Hepatocyte (in vitro differentiated cells): ENCODE measurements around the gene USP48. TPM values are rescaled to one million over a fixed set of nuclear protein-coding genes. Genes with fewer than 3 reads are reported as not detected.

ENCODE experiments used
- DNase-seq: peaks from one replicate; pipeline ENCODE4 v3.0.0-alpha.2; 2016; ENCODE audit warnings: low spot score
- H2AFZ ChIP-seq: fragments of 200-600 bp; sonication (generic); 2 replicates; pipeline ENCODE4 v1.6.0; 2016; ENCODE audit warnings: antibody characterized with exemption, mild to moderate bottlenecking
- H3K27ac ChIP-seq: fragments of 200-600 bp; sonication (generic); 2 replicates; pipeline ENCODE4 v1.5.1; 2016; ENCODE audit warnings: mild to moderate bottlenecking
- H3K27me3 ChIP-seq: fragments of 200-600 bp; sonication (generic); 2 replicates; pipeline ENCODE4 v1.6.1; 2016
- H3K36me3 ChIP-seq: fragments of 200-600 bp; sonication (generic); replicated peaks from 2 replicates; pipeline ENCODE4 v1.5.1; 2016; ENCODE audit warnings: low read depth; ENCODE audit not compliant: insufficient read depth
- H3K4me1 ChIP-seq: fragments of 200-600 bp; sonication (generic); 2 replicates; pipeline ENCODE4 v1.5.1; 2016; ENCODE audit warnings: mild to moderate bottlenecking, moderate library complexity; ENCODE audit not compliant: insufficient read depth
- H3K4me2 ChIP-seq: fragments of 200-600 bp; sonication (generic); 2 replicates; pipeline ENCODE4 v1.6.0; 2016
- H3K4me3 ChIP-seq: fragments of 200-600 bp; sonication (generic); 2 replicates; pipeline ENCODE4 v1.5.1; 2016; ENCODE audit warnings: mild to moderate bottlenecking
- H3K79me2 ChIP-seq: fragments of 200-600 bp; sonication (generic); 2 replicates; pipeline ENCODE4 v1.6.0; 2017; ENCODE audit warnings: mild to moderate bottlenecking
- H3K9me2 ChIP-seq: fragments of 200-600 bp; sonication (generic); replicated peaks from 2 replicates; pipeline ENCODE4 v1.6.0; 2017; ENCODE audit warnings: mild to moderate bottlenecking; ENCODE audit not compliant: insufficient read depth
- H3K9me3 ChIP-seq: fragments of 200-600 bp; sonication (generic); 2 replicates; pipeline ENCODE4 v1.5.1; 2016; ENCODE audit warnings: low read depth, mild to moderate bottlenecking
- H4K20me1 ChIP-seq: fragments of 200-600 bp; sonication (generic); 2 replicates; pipeline ENCODE4 v1.6.0; 2016; ENCODE audit warnings: mild to moderate bottlenecking; ENCODE audit not compliant: insufficient read depth, poor library complexity, severe bottlenecking
- EZH2 ChIP-seq: fragments of 200-600 bp; sonication (generic); IDR thresholded peaks from 2 replicates; pipeline ENCODE4 v1.6.1; 2016; ENCODE audit warnings: antibody characterized with exemption, mild to moderate bottlenecking, borderline replicate concordance
- EZH2phosphoT487 ChIP-seq: fragments of 200-600 bp; sonication (generic); IDR thresholded peaks from one replicate; pipeline ENCODE4 v1.6.1; 2018; ENCODE audit warnings: antibody characterized with exemption, mild to moderate bottlenecking, low read depth, moderate library complexity; ENCODE audit not compliant: unreplicated experiment, severe bottlenecking
- WGBS: methylation state at CpG from one replicate; pipeline ENCODE4 v1.1.6; 2016; ENCODE audit warnings: low lambda C conversion rate; ENCODE audit errors: missing lambda C conversion rate; 5-methylcytosine and 5-hydroxymethylcytosine counted together
- polyA plus RNA-seq: library from polyadenylated mRNA; unstranded; fragments of >200 nt; fragmentation: Nextera tagmentation; extraction: Ambion mirVana; gene quantifications from 2 replicates; pipeline ENCODE4 v1.2.1, GENCODE V29; 2016
- total RNA-seq: library from RNA; depleted of rRNA; stranded (reverse); fragments of >200 nt; gene quantifications from 2 replicates; pipeline ENCODE4 v1.2.3, GENCODE V29; 2014
- TF ChIP-seq, protein P1 (sequence below): fragments of 200-600 bp; sonication (generic); IDR thresholded peaks from 2 replicates; pipeline ENCODE4 v1.5.1; 2016; ENCODE audit warnings: antibody characterized with exemption, mild to moderate bottlenecking; ENCODE audit not compliant: poor library complexity

Gene USP48
- total and polyA plus RNA-seq, 2 experiments from 2014 or later: 38.9 to 39.5 TPM

DNA sequence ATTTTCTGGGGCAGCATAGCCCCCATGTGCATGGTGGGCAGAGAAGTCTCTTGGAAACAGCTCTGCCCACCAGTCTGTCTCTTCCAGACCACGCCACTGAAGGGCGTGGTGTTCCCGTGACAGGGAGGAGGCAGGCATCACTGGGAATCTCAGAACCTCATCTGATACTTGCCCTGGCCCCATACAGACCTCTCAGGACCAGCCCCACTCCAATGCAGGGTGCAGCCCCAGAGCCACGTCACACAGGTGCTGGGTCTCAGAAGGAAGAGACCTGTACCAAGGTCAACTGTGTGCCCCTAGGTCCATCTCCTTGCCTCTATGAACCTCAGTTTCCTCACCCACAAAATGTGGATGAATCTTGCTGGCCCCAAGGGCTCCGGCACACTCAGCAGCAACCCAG, 121.1 kb downstream of the USP48 start:
- TF ChIP-seq EZH2 (no peak), EZH2phosphoT487 (no peak)
- TF ChIP-seq, protein P1, sequence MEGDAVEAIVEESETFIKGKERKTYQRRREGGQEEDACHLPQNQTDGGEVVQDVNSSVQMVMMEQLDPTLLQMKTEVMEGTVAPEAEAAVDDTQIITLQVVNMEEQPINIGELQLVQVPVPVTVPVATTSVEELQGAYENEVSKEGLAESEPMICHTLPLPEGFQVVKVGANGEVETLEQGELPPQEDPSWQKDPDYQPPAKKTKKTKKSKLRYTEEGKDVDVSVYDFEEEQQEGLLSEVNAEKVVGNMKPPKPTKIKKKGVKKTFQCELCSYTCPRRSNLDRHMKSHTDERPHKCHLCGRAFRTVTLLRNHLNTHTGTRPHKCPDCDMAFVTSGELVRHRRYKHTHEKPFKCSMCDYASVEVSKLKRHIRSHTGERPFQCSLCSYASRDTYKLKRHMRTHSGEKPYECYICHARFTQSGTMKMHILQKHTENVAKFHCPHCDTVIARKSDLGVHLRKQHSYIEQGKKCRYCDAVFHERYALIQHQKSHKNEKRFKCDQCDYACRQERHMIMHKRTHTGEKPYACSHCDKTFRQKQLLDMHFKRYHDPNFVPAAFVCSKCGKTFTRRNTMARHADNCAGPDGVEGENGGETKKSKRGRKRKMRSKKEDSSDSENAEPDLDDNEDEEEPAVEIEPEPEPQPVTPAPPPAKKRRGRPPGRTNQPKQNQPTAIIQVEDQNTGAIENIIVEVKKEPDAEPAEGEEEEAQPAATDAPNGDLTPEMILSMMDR: no peak
- Histone ChIP-seq H3K9me2 (no peaks in the 10 kb centered on the region), H2AFZ (no peak overlapping the region), H3K27me3 (peaks cover 3% of the 10 kb centered on the region), H3K27ac (no peak overlapping the region), H3K4me1 (peaks cover under 1% of the 10 kb centered on the region), H3K36me3 (no peaks in the 10 kb centered on the region), H4K20me1 (no peaks in the 10 kb centered on the region), H3K4me2 (no peak overlapping the region), H3K9me3 (no peaks in the 10 kb centered on the region), H3K79me2 (no peaks in the 10 kb centered on the region), H3K4me3 (no peak overlapping the region)
- DNase-seq: no peak
- 86% methylated on average over 5 of the region's 5 CpGs for WGBS

DNA sequence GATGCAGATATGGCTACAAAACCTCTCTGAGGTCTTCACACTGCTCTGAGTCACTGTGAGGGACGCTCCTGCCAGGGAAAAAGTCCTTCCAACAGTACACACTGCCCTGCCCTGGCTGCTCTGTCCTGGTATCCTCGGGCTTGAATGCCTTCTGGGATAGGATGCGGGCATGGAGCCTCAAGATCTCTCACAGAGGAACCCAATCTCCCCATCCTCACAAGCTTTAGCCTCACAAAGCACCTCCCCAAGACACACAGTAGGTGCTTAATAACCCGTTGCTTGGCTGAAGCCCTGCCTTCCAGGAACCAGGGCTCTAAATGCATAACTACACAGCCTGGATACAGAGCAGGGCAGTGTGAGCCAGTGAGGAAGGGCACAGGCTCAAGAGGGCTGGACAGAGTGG, 123.0 kb downstream of the USP48 start:
- peaks cover 3% of the 10 kb centered on the region for H3K27me3 ChIP-seq
- no peak overlapping the region for H3K27ac ChIP-seq
- no peaks in the 10 kb centered on the region for H3K4me1 ChIP-seq
- no peaks in the 10 kb centered on the region for H3K9me3 ChIP-seq
- no peak for DNase-seq
- H3K36me3 ChIP-seq: no peaks in the 10 kb centered on the region
- H3K79me2 ChIP-seq: no peaks in the 10 kb centered on the region
- no peaks in the 10 kb centered on the region for H3K9me2 ChIP-seq
- WGBS: 52% methylated on average over 4 of the region's 4 CpGs
- H3K4me2 ChIP-seq: no peak overlapping the region
- H3K4me3 ChIP-seq: no peak overlapping the region
- H4K20me1 ChIP-seq: no peaks in the 10 kb centered on the region
- H2AFZ ChIP-seq: no peak overlapping the region
- TF ChIP-seq EZH2: no peak
- TF ChIP-seq EZH2phosphoT487: no peak
- TF ChIP-seq, protein P1: no peak

DNA sequence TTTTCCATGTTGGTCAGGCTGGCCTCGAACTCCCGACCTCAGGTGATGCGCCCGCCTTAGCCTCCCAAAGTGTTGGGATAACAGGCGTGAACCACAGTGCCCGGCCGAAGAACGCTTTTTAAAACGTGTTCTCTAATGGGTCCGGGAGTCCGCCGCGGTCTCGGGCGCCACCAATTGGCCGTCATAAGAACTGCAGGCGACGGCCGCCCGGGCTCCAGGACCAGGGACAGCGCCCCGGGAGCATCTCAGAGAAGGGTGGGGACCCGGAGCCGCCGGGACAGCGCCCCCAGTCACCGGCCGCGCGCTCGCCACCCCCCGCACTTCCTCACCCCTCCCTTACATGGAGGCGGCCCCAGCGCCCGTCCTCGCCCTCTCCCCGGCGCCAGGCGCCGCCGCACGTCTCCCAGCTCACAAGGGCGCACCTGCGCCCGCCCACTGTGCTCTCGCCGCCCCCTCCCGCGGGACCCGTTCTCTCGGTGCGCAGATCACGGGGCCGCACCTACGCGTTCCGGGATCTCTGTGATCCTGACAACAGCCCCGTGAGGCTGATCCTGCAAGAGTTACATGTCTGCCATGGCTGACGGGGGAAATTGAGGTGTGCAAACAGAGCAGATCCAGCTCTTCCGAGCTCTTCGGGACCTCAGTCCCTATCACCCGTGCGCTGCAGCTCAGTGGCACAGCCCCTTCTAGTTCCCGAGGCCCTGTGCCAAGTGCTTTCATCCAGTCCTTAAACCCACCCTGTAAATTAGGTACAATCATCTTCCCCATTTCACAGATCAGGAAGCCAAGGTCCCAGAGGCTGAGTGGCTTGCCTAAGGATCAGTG, 123.6 kb downstream of the USP48 start:
- no peaks in the 10 kb centered on the region for H4K20me1 ChIP-seq
- 5% methylated on average over 46 of the region's 64 CpGs for WGBS
- H3K79me2 ChIP-seq: no peaks in the 10 kb centered on the region
- H3K4me1 ChIP-seq: no peaks in the 10 kb centered on the region
- H3K4me2 ChIP-seq: peak overlapping the region; percentile 85
- H3K27me3 ChIP-seq: peaks cover 3% of the 10 kb centered on the region
- H3K4me3 ChIP-seq: no peak overlapping the region
- DNase-seq: peak; percentile 91
- H3K9me2 ChIP-seq: no peaks in the 10 kb centered on the region
- TF ChIP-seq, protein P1: peak; percentile 92
- no peak for TF ChIP-seq EZH2
- no peak overlapping the region for H2AFZ ChIP-seq
- H3K36me3 ChIP-seq: no peaks in the 10 kb centered on the region
- H3K27ac ChIP-seq: no peak overlapping the region
- H3K9me3 ChIP-seq: no peaks in the 10 kb centered on the region
